Activated CD4-positive, alpha-beta T cell treated with anti-CD3 and anti-CD28 coated beads, Interleukin-2, amount 10 ng/mL, durations not matched to agents 7 days and 5 days (primary cell): ENCODE measurements around the gene PLEKHA8. TPM values are rescaled to one million over a fixed set of nuclear protein-coding genes. Genes with fewer than 3 reads are reported as not detected.
"Not testable (repeated sequence)": the region's sequence is repeated elsewhere in the genome, so short reads cannot be mapped to it uniquely, and the experiment has no call there.

Experiments
- CTCF ChIA-PET: fragments of 350-600 bp; sonication (Branson Sonifier 250); formaldehyde crosslinking; loops from one replicate; lab custom pipeline; 2021; ENCODE audit warnings: antibody characterized with exemption; lab: Charles Lee
- POLR2A ChIA-PET: fragments of 350-600 bp; sonication (Branson Sonifier 250); formaldehyde crosslinking; loops from one replicate; lab custom pipeline; 2021; ENCODE audit warnings: antibody characterized with exemption; lab: Charles Lee
- DNase-seq: peaks from one replicate; pipeline ENCODE4 v3.0.0-alpha.2; 2020
- H3K27ac Mint-ChIP-seq: one replicate; pipeline ENCODE4 v1.8.0; 2021; ENCODE audit warnings: mild to moderate bottlenecking, moderate library complexity, mixed read lengths
- H3K27me3 Mint-ChIP-seq: one replicate; pipeline ENCODE4 v1.8.0; 2021; ENCODE audit warnings: mixed read lengths
- H3K36me3 Mint-ChIP-seq: one replicate; pipeline ENCODE4 v1.8.0; 2021; ENCODE audit warnings: low read depth, mixed read lengths
- H3K4me1 Mint-ChIP-seq: one replicate; pipeline ENCODE4 v1.8.0; 2021; ENCODE audit warnings: mixed read lengths
- H3K4me3 Mint-ChIP-seq: one replicate; pipeline ENCODE4 v1.8.0; 2021; ENCODE audit warnings: mild to moderate bottlenecking, moderate library complexity, mixed read lengths
- H3K9me3 Mint-ChIP-seq: one replicate; pipeline ENCODE4 v1.8.0; 2021; ENCODE audit warnings: mixed read lengths
- total RNA-seq, 2 experiments: library from RNA; stranded (reverse); gene quantifications; one replicate each; pipeline ENCODE4 v1.2.3, GENCODE V29; 2021

The PLEKHA8 gene
- total RNA-seq, 2 experiments from 2014 or later = 5.2 to 6.3 TPM

- Mint-ChIP-seq H3K9me3 (no peaks in the 10 kb centered on the region), H3K36me3 (peaks cover 10% of the 10 kb centered on the region), H3K4me3 (no peak overlapping the region), H3K27ac (no peak overlapping the region), H3K4me1 (peaks cover 1% of the 10 kb centered on the region), H3K27me3 (no peaks in the 10 kb centered on the region)
- ChIA-PET POLR2A (no interaction called here), CTCF (interaction anchor here (1.5 to 1.6 kb wide), 2 partner anchors 12 to 13 kb away, joined by 3 to 4 read pairs; no protein-coding TSS in a partner anchor)
- no peak for DNase-seq
These were observed 20.4 kb downstream of the PLEKHA8 start for GRCh38 chr7:30048582-30048981.

GRCh38 chr7:30049173-30049572, 21.0 kb downstream of the PLEKHA8 start:
- ChIA-PET POLR2A (no interaction called here), CTCF (interaction anchor here (1.5 to 1.6 kb wide), 2 partner anchors 12 to 13 kb away, joined by 3 to 4 read pairs; no protein-coding TSS in a partner anchor)
- Mint-ChIP-seq H3K4me1 (peaks cover 1% of the 10 kb centered on the region), H3K27ac (no peak overlapping the region), H3K27me3 (no peaks in the 10 kb centered on the region), H3K9me3 (no peaks in the 10 kb centered on the region), H3K36me3 (peaks cover 10% of the 10 kb centered on the region), H3K4me3 (no peak overlapping the region)
- no peak for DNase-seq

DNA sequence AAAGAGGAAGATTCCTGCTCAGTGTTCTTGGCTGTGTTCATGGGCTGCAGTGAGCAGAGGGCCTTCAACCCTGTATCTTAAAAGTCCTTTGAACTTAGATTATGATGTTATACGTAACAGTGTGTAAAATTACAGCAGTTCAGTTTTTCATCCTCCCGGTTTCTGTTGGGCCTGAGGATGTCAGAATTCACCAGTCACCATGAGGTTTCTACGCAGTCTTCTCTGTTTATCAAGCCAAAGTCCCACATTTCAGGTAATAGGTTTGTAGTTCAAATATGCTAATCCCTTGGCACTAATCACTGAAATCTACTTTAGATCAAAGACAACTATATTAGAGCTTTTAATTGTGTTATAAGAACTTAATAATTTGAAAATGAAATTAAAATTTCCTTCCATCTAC, 24.9 kb downstream of the PLEKHA8 start:
- ChIA-PET CTCF (no interaction called here), POLR2A (no interaction called here)
- Mint-ChIP-seq H3K36me3 (peaks cover 14% of the 10 kb centered on the region), H3K4me1 (peaks cover 1% of the 10 kb centered on the region), H3K27me3 (no peaks in the 10 kb centered on the region), H3K9me3 (no peaks in the 10 kb centered on the region), H3K27ac (no peak overlapping the region), H3K4me3 (no peak overlapping the region)
- no peak for DNase-seq

DNA sequence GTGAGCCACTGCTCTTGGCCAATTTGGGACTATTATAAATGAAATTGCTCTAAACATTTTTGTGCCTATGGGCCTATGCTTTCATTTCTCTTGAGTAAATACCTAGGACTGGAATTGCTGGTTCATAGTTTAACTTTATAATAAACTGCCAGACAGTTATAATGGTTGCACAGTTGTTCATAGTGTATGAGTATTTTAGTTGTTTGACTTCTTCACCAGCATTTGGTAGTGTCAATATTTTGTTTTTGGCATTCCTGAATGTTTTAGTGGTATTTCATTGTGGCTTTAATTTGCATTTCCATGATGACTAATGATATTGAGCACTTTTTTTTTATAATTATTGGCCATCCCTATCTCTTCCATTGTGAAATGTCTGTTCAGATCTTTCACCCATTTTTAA, 29.5 kb downstream of the PLEKHA8 start:
- Mint-ChIP-seq H3K36me3 (peaks cover 9% of the 10 kb centered on the region), H3K27ac (no peak overlapping the region), H3K4me1 (peaks cover 10% of the 10 kb centered on the region), H3K27me3 (no peaks in the 10 kb centered on the region), H3K4me3 (no peak overlapping the region), H3K9me3 (no peaks in the 10 kb centered on the region)
- POLR2A ChIA-PET = no interaction called here
- CTCF ChIA-PET = no interaction called here
- DNase-seq = no peak

GRCh38 chr7:30061786-30062185, 33.6 kb downstream of the PLEKHA8 start:
- not testable (repeated sequence) for H3K36me3 Mint-ChIP-seq, H3K9me3 Mint-ChIP-seq, H3K27ac Mint-ChIP-seq, H3K4me3 Mint-ChIP-seq, H3K4me1 Mint-ChIP-seq, H3K27me3 Mint-ChIP-seq
- CTCF ChIA-PET = interaction anchor here (0.6 to 1.7 kb wide), 10 partner anchors 12 to 183 kb away, joined by 3 to 4 read pairs (median 4); no protein-coding TSS in a partner anchor
- POLR2A ChIA-PET = interaction anchor here (0.7 kb wide), 1 partner anchor 114 kb away, joined by 4 read pairs; no protein-coding TSS in a partner anchor
- peak; percentile 57 for DNase-seq

DNA sequence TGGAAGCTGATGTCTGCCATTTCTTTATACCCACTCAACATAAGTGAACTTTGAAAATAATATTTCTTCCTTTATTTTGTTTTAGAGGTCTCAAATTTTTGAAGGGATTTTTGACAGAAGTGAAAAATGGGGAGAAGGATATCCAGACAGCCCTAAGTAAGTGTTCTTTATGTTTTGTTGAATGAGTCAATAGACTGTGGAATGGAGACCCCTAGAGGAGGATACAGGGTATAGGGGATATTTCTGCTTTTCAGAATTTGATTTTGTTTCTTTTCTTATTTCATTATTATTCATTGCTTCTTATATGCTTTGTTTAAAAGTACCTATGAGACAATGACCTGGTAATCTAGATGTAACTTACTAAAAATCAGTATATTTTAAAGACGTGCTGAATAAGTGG, 34.4 kb downstream of the PLEKHA8 start:
- CTCF ChIA-PET = interaction anchor here (0.7 to 1.7 kb wide), 5 partner anchors 14 to 184 kb away, joined by 3 to 4 read pairs (median 4); no protein-coding TSS in a partner anchor
- Mint-ChIP-seq H3K27ac (no peak overlapping the region), H3K9me3 (no peaks in the 10 kb centered on the region), H3K4me3 (no peak overlapping the region), H3K36me3 (peaks cover 2% of the 10 kb centered on the region), H3K27me3 (no peaks in the 10 kb centered on the region), H3K4me1 (peaks cover 10% of the 10 kb centered on the region)
- POLR2A ChIA-PET = no interaction called here
- DNase-seq = no peak

- H3K36me3 Mint-ChIP-seq = no peaks in the 10 kb centered on the region
- POLR2A ChIA-PET = no interaction called here
- no peak overlapping the region for H3K4me3 Mint-ChIP-seq
- H3K27ac Mint-ChIP-seq = no peak overlapping the region
- H3K4me1 Mint-ChIP-seq = peaks cover 10% of the 10 kb centered on the region
- no peaks in the 10 kb centered on the region for H3K27me3 Mint-ChIP-seq
- CTCF ChIA-PET = no interaction called here
- no peak for DNase-seq
- no peaks in the 10 kb centered on the region for H3K9me3 Mint-ChIP-seq
These were observed 37.5 kb downstream of the PLEKHA8 start for GRCh38 chr7:30065746-30066145.

- H3K4me1 Mint-ChIP-seq = peaks cover 7% of the 10 kb centered on the region
- H3K9me3 Mint-ChIP-seq = no peaks in the 10 kb centered on the region
These were observed 38.5 kb downstream of the PLEKHA8 start for GRCh38 chr7:30066687-30067086.

DNA sequence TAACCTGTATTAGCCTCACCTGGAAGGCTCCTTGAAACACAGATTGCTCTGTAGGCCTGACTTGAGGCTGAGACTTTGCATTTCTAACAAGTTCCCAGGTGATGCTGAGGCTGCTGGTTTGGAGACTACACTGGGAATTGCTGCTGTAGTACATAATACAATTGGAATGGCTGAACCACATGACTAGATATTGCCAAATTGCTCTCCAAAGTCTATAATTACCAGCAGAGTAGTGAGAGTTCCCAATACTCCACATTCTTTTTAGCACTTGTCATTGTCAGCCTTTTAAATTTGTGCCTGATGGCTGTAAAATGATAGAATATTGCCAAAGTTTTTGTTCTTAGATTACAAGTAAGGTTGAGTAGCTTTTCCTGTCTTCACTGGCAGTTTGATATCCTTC, 39.9 kb downstream of the PLEKHA8 start:
- CTCF ChIA-PET = no interaction called here
- H3K36me3 Mint-ChIP-seq = no peaks in the 10 kb centered on the region
- H3K27ac Mint-ChIP-seq = no peak overlapping the region
- POLR2A ChIA-PET = no interaction called here
- no peaks in the 10 kb centered on the region for H3K4me1 Mint-ChIP-seq
- no peak for DNase-seq
- no peaks in the 10 kb centered on the region for H3K9me3 Mint-ChIP-seq
- no peak overlapping the region for H3K4me3 Mint-ChIP-seq
- no peaks in the 10 kb centered on the region for H3K27me3 Mint-ChIP-seq

More at GRCh38 chr7:30066687-30067086, 38.5 kb downstream of the PLEKHA8 start:
- Mint-ChIP-seq H3K4me3 (no peak overlapping the region), H3K27me3 (no peaks in the 10 kb centered on the region), H3K27ac (no peak overlapping the region), H3K36me3 (no peaks in the 10 kb centered on the region)
- DNase-seq = no peak
- ChIA-PET CTCF (no interaction called here), POLR2A (no interaction called here)

DNA sequence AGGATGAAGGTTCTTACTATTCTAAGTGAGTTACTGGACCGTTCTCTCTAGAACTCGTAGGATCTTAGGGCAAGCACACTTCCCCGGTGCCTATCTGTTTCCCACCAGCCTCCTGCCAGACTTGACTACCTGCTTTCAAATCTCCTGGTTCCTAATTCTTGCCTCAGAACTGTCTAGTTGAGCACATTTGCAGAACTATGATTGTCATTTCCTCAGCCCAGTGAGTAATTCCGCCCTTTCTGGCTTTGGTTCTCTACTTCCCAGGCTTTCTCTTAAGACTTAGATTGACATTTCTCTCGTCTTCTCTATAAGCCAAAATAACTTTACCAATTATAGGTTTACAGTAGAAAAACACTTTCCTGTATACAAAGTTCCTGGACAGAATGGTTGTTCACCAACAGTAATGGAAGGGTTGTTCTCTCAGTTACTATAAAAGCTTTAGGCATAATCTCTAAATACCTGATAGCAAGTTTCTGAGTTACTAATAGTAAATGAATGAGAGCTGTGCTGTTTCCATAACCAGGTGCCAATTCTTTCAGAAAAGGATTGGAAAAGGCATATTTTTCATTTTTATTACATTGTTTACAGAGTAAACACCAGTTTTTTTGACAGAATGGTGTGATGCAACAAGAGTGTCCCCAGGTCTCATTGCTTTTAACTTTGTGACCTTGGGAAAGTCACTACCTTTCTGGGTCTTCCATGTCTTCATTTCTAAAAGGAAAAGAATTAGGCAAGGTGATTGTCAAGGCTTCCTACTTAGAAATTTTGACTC, 41.1 kb downstream of the PLEKHA8 start:
- CTCF ChIA-PET = no interaction called here
- no peak overlapping the region for H3K4me3 Mint-ChIP-seq
- no peaks in the 10 kb centered on the region for H3K36me3 Mint-ChIP-seq
- no peaks in the 10 kb centered on the region for H3K4me1 Mint-ChIP-seq
- POLR2A ChIA-PET = no interaction called here
- H3K9me3 Mint-ChIP-seq = no peaks in the 10 kb centered on the region
- DNase-seq = no peak
- no peaks in the 10 kb centered on the region for H3K27me3 Mint-ChIP-seq
- no peak overlapping the region for H3K27ac Mint-ChIP-seq

- no peaks in the 10 kb centered on the region for H3K36me3 Mint-ChIP-seq
- ChIA-PET CTCF (no interaction called here), POLR2A (no interaction called here)
- H3K9me3 Mint-ChIP-seq = no peaks in the 10 kb centered on the region
- H3K27me3 Mint-ChIP-seq = no peaks in the 10 kb centered on the region
- no peak overlapping the region for H3K27ac Mint-ChIP-seq
- no peak for DNase-seq
- H3K4me1 Mint-ChIP-seq = no peaks in the 10 kb centered on the region
- no peak overlapping the region for H3K4me3 Mint-ChIP-seq
These were observed 41.8 kb downstream of the PLEKHA8 start for GRCh38 chr7:30070052-30070451.

GRCh38 chr7:30072735-30073134, 44.5 kb downstream of the PLEKHA8 start:
- Mint-ChIP-seq H3K9me3 (no peaks in the 10 kb centered on the region), H3K27me3 (no peaks in the 10 kb centered on the region), H3K36me3 (no peaks in the 10 kb centered on the region), H3K4me1 (no peaks in the 10 kb centered on the region), H3K4me3 (no peak overlapping the region), H3K27ac (no peak overlapping the region)
- no peak for DNase-seq
- ChIA-PET POLR2A (no interaction called here), CTCF (interaction anchor here (0.6 to 0.8 kb wide), 2 partner anchors 67 to 172 kb away, joined by 3 to 5 read pairs; no protein-coding TSS in a partner anchor)

GRCh38 chr7:30074422-30075030, 46.3 kb downstream of the PLEKHA8 start:
- no peaks in the 10 kb centered on the region for H3K4me1 Mint-ChIP-seq
- H3K9me3 Mint-ChIP-seq = no peaks in the 10 kb centered on the region
- H3K36me3 Mint-ChIP-seq = no peaks in the 10 kb centered on the region
- DNase-seq = peak; percentile 13
- POLR2A ChIA-PET = no interaction called here
- CTCF ChIA-PET = interaction anchor here (0.9 kb wide), 1 partner anchor 13 kb away, joined by 4 read pairs; no protein-coding TSS in a partner anchor
- no peak overlapping the region for H3K4me3 Mint-ChIP-seq
- no peak overlapping the region for H3K27ac Mint-ChIP-seq
- H3K27me3 Mint-ChIP-seq = no peaks in the 10 kb centered on the region
